HEK293 (cell line): ENCODE results near the gene FAM98C.

Experiments used
- ZNF558 ChIP-seq: fragments of 450-650 bp; formaldehyde crosslinking; IDR thresholded peaks from 2 replicates; pipeline ENCODE4 v1.5.1; 2016; ENCODE audit warnings: missing biosample characterization, missing genetic modification characterization
- TF ChIP-seq, protein P1 (sequence below): fragments of 450-650 bp; formaldehyde crosslinking; IDR thresholded peaks from 2 replicates; pipeline ENCODE4 v1.5.1; 2016; ENCODE audit warnings: missing biosample characterization, missing genetic modification characterization

GRCh38 chr19:38404858-38405257 lies 2.0 kb downstream of the FAM98C start:
- TF ChIP-seq ZNF558 (tag by site-specific recombination): no peak
- TF ChIP-seq, protein P1, sequence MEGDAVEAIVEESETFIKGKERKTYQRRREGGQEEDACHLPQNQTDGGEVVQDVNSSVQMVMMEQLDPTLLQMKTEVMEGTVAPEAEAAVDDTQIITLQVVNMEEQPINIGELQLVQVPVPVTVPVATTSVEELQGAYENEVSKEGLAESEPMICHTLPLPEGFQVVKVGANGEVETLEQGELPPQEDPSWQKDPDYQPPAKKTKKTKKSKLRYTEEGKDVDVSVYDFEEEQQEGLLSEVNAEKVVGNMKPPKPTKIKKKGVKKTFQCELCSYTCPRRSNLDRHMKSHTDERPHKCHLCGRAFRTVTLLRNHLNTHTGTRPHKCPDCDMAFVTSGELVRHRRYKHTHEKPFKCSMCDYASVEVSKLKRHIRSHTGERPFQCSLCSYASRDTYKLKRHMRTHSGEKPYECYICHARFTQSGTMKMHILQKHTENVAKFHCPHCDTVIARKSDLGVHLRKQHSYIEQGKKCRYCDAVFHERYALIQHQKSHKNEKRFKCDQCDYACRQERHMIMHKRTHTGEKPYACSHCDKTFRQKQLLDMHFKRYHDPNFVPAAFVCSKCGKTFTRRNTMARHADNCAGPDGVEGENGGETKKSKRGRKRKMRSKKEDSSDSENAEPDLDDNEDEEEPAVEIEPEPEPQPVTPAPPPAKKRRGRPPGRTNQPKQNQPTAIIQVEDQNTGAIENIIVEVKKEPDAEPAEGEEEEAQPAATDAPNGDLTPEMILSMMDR (tag by site-specific recombination): no peak
